ENCODE measurements around the gene PSEN1. TPM values are rescaled to one million over a fixed set of nuclear protein-coding genes. Genes with fewer than 3 reads are reported as not detected.
A peak's percentile ranks its signal among the peaks of the same experiment; 100 is the strongest.

PSEN1 gene
- total and polyA plus RNA-seq, 5 donors, result 12.8 to 32.0 (median 28.5) TPM

GRCh38 chr14:73234029-73234428, 97.7 kb downstream of the PSEN1 start:
- H3K9me3 ChIP-seq (ENCODE audit: control insufficient read depth, low read length), result no peaks in the 10 kb centered on the region
- WGBS, result 83% methylated on average over 5 of the region's 5 CpGs
- H3K27me3 ChIP-seq (ENCODE audit: control insufficient read depth, insufficient read depth), result no peaks in the 10 kb centered on the region
- H3K4me1 ChIP-seq (ENCODE audit: control insufficient read depth, insufficient read depth, low read length), result peaks cover 5% of the 10 kb centered on the region
- H3K27ac ChIP-seq (ENCODE audit: low read length), result no peak overlapping the region
- ATAC-seq (no peak), DNase-seq (no peak)
- no peak overlapping the region for H3K4me3 ChIP-seq (ENCODE audit: low read length)
- intact Hi-C loops (cut with DNase I), result no loop called here

- Histone ChIP-seq H3K9me3 (ENCODE audit: control insufficient read depth, low read length) (no peaks in the 10 kb centered on the region), H3K4me1 (ENCODE audit: control insufficient read depth, insufficient read depth, low read length) (peaks cover 6% of the 10 kb centered on the region), H3K27ac (ENCODE audit: low read length) (no peak overlapping the region), H3K27me3 (ENCODE audit: control insufficient read depth, insufficient read depth) (no peaks in the 10 kb centered on the region), H3K4me3 (ENCODE audit: low read length) (no peak overlapping the region)
- ATAC-seq (no peak), DNase-seq (peak in 1 of 3 donors; percentile 37)
- 85% methylated on average over 11 of the region's 11 CpGs for WGBS
- intact Hi-C loops (cut with DNase I), result no loop called here
These were observed 98.5 kb downstream of the PSEN1 start for GRCh38 chr14:73234586-73235394.

GRCh38 chr14:73235531-73236155, 99.3 kb downstream of the PSEN1 start:
- Histone ChIP-seq H3K4me3 (ENCODE audit: low read length) (no peak overlapping the region), H3K9me3 (ENCODE audit: control insufficient read depth, low read length) (no peaks in the 10 kb centered on the region), H3K27ac (ENCODE audit: low read length) (no peak overlapping the region), H3K27me3 (ENCODE audit: control insufficient read depth, insufficient read depth) (no peaks in the 10 kb centered on the region), H3K4me1 (ENCODE audit: control insufficient read depth, insufficient read depth, low read length) (peaks cover 7% of the 10 kb centered on the region)
- peak in 1 of 3 donors; percentile 60 for DNase-seq
- intact Hi-C loops (cut with DNase I), result no loop called here
- 48% methylated on average over 6 of the region's 6 CpGs for WGBS
- ATAC-seq, result no peak

- no peak for ATAC-seq
- Histone ChIP-seq H3K27ac (ENCODE audit: low read length) (no peak overlapping the region), H3K9me3 (ENCODE audit: control insufficient read depth, low read length) (no peaks in the 10 kb centered on the region), H3K27me3 (ENCODE audit: control insufficient read depth, insufficient read depth) (no peaks in the 10 kb centered on the region), H3K4me1 (ENCODE audit: control insufficient read depth, insufficient read depth, low read length) (peaks cover 7% of the 10 kb centered on the region), H3K4me3 (ENCODE audit: low read length) (no peak overlapping the region)
- intact Hi-C loops (cut with DNase I), result no loop called here
- no peak for DNase-seq
- 74% methylated on average over 11 of the region's 11 CpGs for WGBS
These were observed 99.8 kb downstream of the PSEN1 start for GRCh38 chr14:73236157-73236556.

- H3K27me3 ChIP-seq (ENCODE audit: control insufficient read depth, insufficient read depth), result no peaks in the 10 kb centered on the region
- WGBS, result 66% methylated on average over 7 of the region's 7 CpGs
- intact Hi-C loops (cut with DNase I), result no loop called here
- H3K4me3 ChIP-seq (ENCODE audit: low read length), result no peak overlapping the region
- H3K4me1 ChIP-seq (ENCODE audit: control insufficient read depth, insufficient read depth, low read length), result peaks cover 7% of the 10 kb centered on the region
- DNase-seq (no peak), ATAC-seq (no peak)
- H3K9me3 ChIP-seq (ENCODE audit: control insufficient read depth, low read length), result no peaks in the 10 kb centered on the region
- H3K27ac ChIP-seq (ENCODE audit: low read length), result no peak overlapping the region
These were observed 100.5 kb downstream of the PSEN1 start for GRCh38 chr14:73236752-73237218.

- Histone ChIP-seq H3K27ac (ENCODE audit: low read length) (no peak within 1 kb of the TSS), H3K9me3 (ENCODE audit: control insufficient read depth, low read length) (no peaks in the 10 kb centered on the region), H3K4me1 (ENCODE audit: control insufficient read depth, insufficient read depth, low read length) (peaks cover 7% of the 10 kb centered on the region), H3K4me3 (ENCODE audit: low read length) (peak within 1 kb of the TSS; percentile 63), H3K27me3 (ENCODE audit: control insufficient read depth, insufficient read depth) (no peaks in the 10 kb centered on the region)
- ATAC-seq, result peak; percentile 41 to 56
- intact Hi-C loops (cut with DNase I), result no loop called here
- WGBS, result 5% methylated on average over 48 of the region's 48 CpGs
- peak in 2 of 3 donors; percentile 75 to 81 for DNase-seq
These were observed 101.0 kb downstream of the PSEN1 start, which contains the start of gene PAPLN for GRCh38 chr14:73237219-73237785. Gene PAPLN, plus strand, starts transcription at chr14:73237506. Its CDS starts 2,273 bp downstream, at chr14:73239779.

GRCh38 chr14:73237786-73238423, 101.6 kb downstream of the PSEN1 start:
- Histone ChIP-seq H3K4me3 (ENCODE audit: low read length) (peak overlapping the region; percentile 63), H3K4me1 (ENCODE audit: control insufficient read depth, insufficient read depth, low read length) (peaks cover 7% of the 10 kb centered on the region), H3K9me3 (ENCODE audit: control insufficient read depth, low read length) (no peaks in the 10 kb centered on the region), H3K27ac (ENCODE audit: low read length) (no peak overlapping the region), H3K27me3 (ENCODE audit: control insufficient read depth, insufficient read depth) (no peaks in the 10 kb centered on the region)
- ATAC-seq (peak; percentile 16 to 28), DNase-seq (peak in 1 of 3 donors; percentile 67)
- 5% methylated on average over 73 of the region's 73 CpGs for WGBS
- intact Hi-C loops (cut with DNase I), result no loop called here

- no peak for DNase-seq
- H3K4me3 ChIP-seq (ENCODE audit: low read length), result peak overlapping the region; percentile 63
- WGBS, result 53% methylated on average over 10 of the region's 10 CpGs
- no peaks in the 10 kb centered on the region for H3K27me3 ChIP-seq (ENCODE audit: control insufficient read depth, insufficient read depth)
- intact Hi-C loops (cut with DNase I), result no loop called here
- H3K4me1 ChIP-seq (ENCODE audit: control insufficient read depth, insufficient read depth, low read length), result peaks cover 7% of the 10 kb centered on the region
- H3K27ac ChIP-seq (ENCODE audit: low read length), result no peak overlapping the region
- ATAC-seq, result no peak
- no peaks in the 10 kb centered on the region for H3K9me3 ChIP-seq (ENCODE audit: control insufficient read depth, low read length)
These were observed 102.1 kb downstream of the PSEN1 start for GRCh38 chr14:73238424-73238852.

GRCh38 chr14:73238941-73239340, 102.6 kb downstream of the PSEN1 start:
- WGBS, result 84% methylated on average over 11 of the region's 11 CpGs
- Histone ChIP-seq H3K27me3 (ENCODE audit: control insufficient read depth, insufficient read depth) (no peaks in the 10 kb centered on the region), H3K9me3 (ENCODE audit: control insufficient read depth, low read length) (no peaks in the 10 kb centered on the region), H3K27ac (ENCODE audit: low read length) (no peak overlapping the region), H3K4me3 (ENCODE audit: low read length) (no peak overlapping the region), H3K4me1 (ENCODE audit: control insufficient read depth, insufficient read depth, low read length) (peaks cover 7% of the 10 kb centered on the region)
- ATAC-seq (peak; percentile 7 to 11), DNase-seq (no peak)
- intact Hi-C loops (cut with DNase I), result no loop called here

GRCh38 chr14:73239393-73240241, 103.3 kb downstream of the PSEN1 start:
- WGBS, result 10% methylated on average over 48 of the region's 48 CpGs
- ATAC-seq (peak; percentile 53 to 57), DNase-seq (peak; percentile 51 to 90 (median 80))
- H3K27ac ChIP-seq (ENCODE audit: low read length), result no peak overlapping the region
- no peaks in the 10 kb centered on the region for H3K27me3 ChIP-seq (ENCODE audit: control insufficient read depth, insufficient read depth)
- H3K4me1 ChIP-seq (ENCODE audit: control insufficient read depth, insufficient read depth, low read length), result peaks cover 7% of the 10 kb centered on the region
- H3K9me3 ChIP-seq (ENCODE audit: control insufficient read depth, low read length), result no peaks in the 10 kb centered on the region
- intact Hi-C loops (cut with DNase I), result no loop called here
- peak overlapping the region; percentile 32 for H3K4me3 ChIP-seq (ENCODE audit: low read length)

Data from right cardiac atrium (tissue), 5 donors.